Fibroblast of the aortic adventitia (primary cell): ENCODE results near the gene ZFAND6. TPM values are rescaled to one million over a fixed set of nuclear protein-coding genes. Genes with fewer than 3 reads are reported as not detected.

Source experiments
- DNase-seq: peaks from one replicate; pipeline ENCODE4 v3.0.0-alpha.2; 2010; ENCODE audit warnings: low read depth
- H3K4me3 ChIP-seq: 2 replicates; pipeline ENCODE4 v1.5.1; 2011; ENCODE audit warnings: low read depth, mild to moderate bottlenecking, control low read depth, low read length, moderate library complexity
- CTCF ChIP-seq: IDR thresholded peaks from 2 replicates; pipeline ENCODE4 v1.5.1; 2011; ENCODE audit warnings: mild to moderate bottlenecking, low read length, control low read depth, inconsistent platforms; ENCODE audit not compliant: insufficient read depth
- total RNA-seq: library from RNA; depleted of rRNA; stranded (reverse); fragments of >200 nt; gene quantifications from 2 replicates; pipeline ENCODE4 v1.2.3, GENCODE V29; 2012; ENCODE audit warnings: low replicate concordance

The ZFAND6 gene
- total RNA-seq, 1 donor, result 125 TPM

- no peak for DNase-seq
- TF ChIP-seq CTCF, result no peak
Observed at GRCh38 chr15:80159301-80159700, 99.8 kb downstream of the ZFAND6 start.

DNA sequence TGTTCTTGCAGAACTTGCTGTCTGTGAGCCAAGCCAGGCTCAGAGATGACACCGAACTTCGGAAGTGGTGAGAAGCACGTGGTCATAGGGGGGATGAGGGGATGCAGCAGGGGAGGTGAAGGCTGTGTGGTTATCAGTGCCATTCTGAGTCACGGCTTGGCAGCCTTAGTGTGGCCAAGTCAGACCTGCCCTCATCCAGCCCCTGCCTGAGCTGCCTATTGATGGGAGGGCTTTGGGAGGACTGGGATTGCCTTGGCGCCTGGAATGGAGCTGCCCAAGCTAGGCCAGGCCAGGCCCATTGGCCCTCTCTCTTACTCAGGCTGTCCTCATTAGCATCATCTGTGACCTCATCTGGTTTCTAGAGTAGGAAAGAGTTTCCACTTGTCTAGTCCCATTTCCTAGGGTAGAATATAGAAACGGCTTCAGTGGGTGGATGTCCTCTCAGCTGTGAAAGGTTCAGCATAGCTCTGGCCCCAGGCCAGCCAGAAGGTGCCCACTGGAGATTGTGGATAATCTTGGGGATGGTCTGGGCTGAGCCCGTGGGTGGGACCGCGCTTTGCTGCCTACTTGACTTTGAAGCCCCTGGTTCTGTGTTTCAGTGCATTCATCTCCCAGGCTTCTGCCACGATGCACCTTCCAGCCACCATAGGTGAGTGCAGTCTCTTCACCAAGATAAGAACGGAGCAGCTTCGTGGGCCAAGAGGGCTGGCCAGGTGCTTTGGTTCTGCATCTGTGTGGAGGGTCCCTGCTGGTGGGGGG, 100.5 kb downstream of the ZFAND6 start:
- no peak for TF ChIP-seq CTCF
- peak; percentile 70 for DNase-seq
- H3K4me3 ChIP-seq, result no peak overlapping the region

More at GRCh38 chr15:80159301-80159700, 99.8 kb downstream of the ZFAND6 start:
- no peak overlapping the region for H3K4me3 ChIP-seq

- no peak for TF ChIP-seq CTCF
- DNase-seq, result peak; percentile 90
- no peak overlapping the region for H3K4me3 ChIP-seq
Observed at GRCh38 chr15:80160570-80161156, 101.2 kb downstream of the ZFAND6 start.

DNA sequence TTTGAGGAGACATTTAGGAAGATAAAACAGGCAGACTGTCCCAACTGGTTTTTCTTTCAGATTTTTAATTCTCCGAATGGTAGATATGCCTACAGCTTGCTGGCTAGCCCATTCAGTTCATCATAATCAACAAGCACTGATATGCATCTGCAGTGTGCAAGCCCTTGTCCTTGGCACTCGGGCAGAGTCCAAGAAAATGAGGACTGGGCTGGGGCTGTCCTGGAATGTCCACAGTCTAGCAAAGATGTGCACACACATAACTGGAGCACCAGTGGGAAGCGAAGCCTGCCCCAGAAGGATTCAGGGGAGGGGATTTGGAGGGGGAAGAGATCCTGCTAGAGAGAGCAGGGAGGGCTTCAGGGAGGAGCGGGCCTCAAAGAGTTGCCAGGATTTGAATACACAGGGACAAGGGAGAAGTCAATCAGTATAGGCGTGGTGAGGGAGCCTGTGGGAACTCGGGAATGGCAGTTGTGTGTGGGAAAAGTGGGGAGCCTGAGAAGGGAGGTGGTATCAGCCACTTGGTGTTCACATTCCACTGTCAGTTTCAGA, 102.1 kb downstream of the ZFAND6 start:
- no peak overlapping the region for H3K4me3 ChIP-seq
- DNase-seq, result no peak
- TF ChIP-seq CTCF, result no peak

DNA sequence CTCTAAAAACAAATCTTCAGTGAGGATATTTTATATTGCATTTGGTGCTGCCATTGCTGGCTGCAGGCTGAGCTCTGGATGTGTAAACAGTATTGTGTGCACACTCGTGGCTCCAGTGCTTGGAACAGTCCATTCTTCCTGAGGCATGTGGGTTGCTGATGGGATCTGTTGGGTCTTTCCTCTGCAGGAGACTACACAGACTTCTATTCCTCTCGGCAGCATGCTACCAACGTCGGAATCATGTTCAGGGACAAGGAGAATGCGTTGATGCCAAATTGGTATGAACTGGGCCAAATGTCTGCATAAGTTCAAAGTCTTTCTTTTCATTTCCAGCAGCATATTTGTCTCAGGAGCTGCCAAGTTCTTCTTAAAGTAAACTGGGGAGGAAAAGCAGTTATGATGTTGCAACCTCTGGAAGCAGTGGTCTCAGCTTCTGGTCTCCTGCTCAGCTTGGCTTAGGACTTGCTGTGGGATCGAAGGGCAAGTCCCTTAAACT, 102.6 kb downstream of the ZFAND6 start:
- TF ChIP-seq CTCF, result no peak
- DNase-seq, result peak; percentile 83
- no peak overlapping the region for H3K4me3 ChIP-seq

DNA sequence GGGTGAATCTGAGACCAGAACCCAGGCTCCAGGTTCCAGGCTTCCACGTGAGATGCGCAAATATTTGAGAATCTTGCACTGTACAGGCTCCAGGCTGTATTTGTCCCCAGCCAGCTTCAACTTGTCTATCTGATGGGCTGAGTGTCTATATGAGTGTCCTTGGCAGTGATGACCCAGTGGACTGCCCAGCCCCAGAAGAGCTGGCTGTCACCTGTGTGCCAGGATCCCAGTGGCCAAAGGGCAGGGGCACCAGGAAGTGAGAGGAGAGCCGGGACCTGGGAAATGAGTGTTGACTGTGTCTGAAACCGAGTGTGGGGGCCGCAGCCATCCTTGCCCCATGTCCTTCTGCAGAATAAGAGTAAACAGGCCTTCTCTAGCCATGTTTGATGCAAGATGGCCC, 103.7 kb downstream of the ZFAND6 start:
- no peak overlapping the region for H3K4me3 ChIP-seq
- TF ChIP-seq CTCF, result no peak
- DNase-seq, result no peak
